SIG-M5 treated with dmso at 0.1 percent for 504 hours (cell line): ENCODE data around the gene GGT6.
"Not testable (repeated sequence)": the region's sequence is repeated elsewhere in the genome, so short reads cannot be mapped to it uniquely, and the experiment has no call there.

ENCODE experiments used
- DNase-seq: peaks from one replicate; lab custom pipeline; 2025; ENCODE audit not compliant: unreplicated experiment; lab: John Stamatoyannopoulos, UW

The GGT6 gene

GRCh38 chr17:4592240-4593005, 32.0 kb upstream of the GGT6 start:
- DNase-seq, result no peak

- DNase-seq, result no peak
These were observed 31.2 kb upstream of the GGT6 start for GRCh38 chr17:4591529-4591928.

GRCh38 chr17:4590981-4591453, 30.6 kb upstream of the GGT6 start:
- no peak for DNase-seq

GRCh38 chr17:4590042-4590441, 29.7 kb upstream of the GGT6 start:
- not testable (repeated sequence) for DNase-seq

- no peak for DNase-seq
These were observed 28.7 kb upstream of the GGT6 start for GRCh38 chr17:4588898-4589625.

GRCh38 chr17:4588391-4588790, 28.0 kb upstream of the GGT6 start:
- DNase-seq, result no peak

- DNase-seq, result no peak
These were observed 27.4 kb upstream of the GGT6 start for GRCh38 chr17:4587803-4588202.

- no peak for DNase-seq
These were observed 26.8 kb upstream of the GGT6 start for GRCh38 chr17:4587195-4587594.

- no peak for DNase-seq
These were observed 25.7 kb upstream of the GGT6 start for GRCh38 chr17:4586043-4586442.

GRCh38 chr17:4585638-4585994, 25.2 kb upstream of the GGT6 start:
- DNase-seq, result no peak

- no peak for DNase-seq
These were observed 24.7 kb upstream of the GGT6 start for GRCh38 chr17:4584917-4585637.

GRCh38 chr17:4584101-4584916, 23.9 kb upstream of the GGT6 start, which contains the start of gene SMTNL2:
Gene SMTNL2, plus strand, starts transcription at chr17:4584529. Its CDS starts 77 bp downstream, at chr17:4584606.
- DNase-seq, result no peak

GRCh38 chr17:4583782-4584100, 23.4 kb upstream of the GGT6 start:
- DNase-seq, result peak; percentile 34

- no peak for DNase-seq
These were observed 22.8 kb upstream of the GGT6 start for GRCh38 chr17:4583206-4583605.

- DNase-seq, result no peak
These were observed 22.3 kb upstream of the GGT6 start for GRCh38 chr17:4582691-4583090.

GRCh38 chr17:4582101-4582501, 21.7 kb upstream of the GGT6 start:
- DNase-seq, result no peak

- no peak for DNase-seq
These were observed 19.9 kb upstream of the GGT6 start for GRCh38 chr17:4580291-4580690.

- DNase-seq, result no peak
These were observed 19.3 kb upstream of the GGT6 start for GRCh38 chr17:4579678-4580077.

GRCh38 chr17:4578349-4578748, 18.0 kb upstream of the GGT6 start:
- DNase-seq, result not testable (repeated sequence)

GRCh38 chr17:4577386-4577993, 17.1 kb upstream of the GGT6 start:
- no peak for DNase-seq
